GM19372 (cell line): ENCODE measurements around the gene GAS7.

ENCODE experiments used
- ATAC-seq: cut with Tn5 transposase; IDR thresholded peaks from one replicate; pipeline ENCODE4 v1.9.1; 2021; ENCODE audit warnings: mild to moderate bottlenecking, low read depth, moderate library complexity; ENCODE audit not compliant: unreplicated experiment

Gene GAS7

DNA sequence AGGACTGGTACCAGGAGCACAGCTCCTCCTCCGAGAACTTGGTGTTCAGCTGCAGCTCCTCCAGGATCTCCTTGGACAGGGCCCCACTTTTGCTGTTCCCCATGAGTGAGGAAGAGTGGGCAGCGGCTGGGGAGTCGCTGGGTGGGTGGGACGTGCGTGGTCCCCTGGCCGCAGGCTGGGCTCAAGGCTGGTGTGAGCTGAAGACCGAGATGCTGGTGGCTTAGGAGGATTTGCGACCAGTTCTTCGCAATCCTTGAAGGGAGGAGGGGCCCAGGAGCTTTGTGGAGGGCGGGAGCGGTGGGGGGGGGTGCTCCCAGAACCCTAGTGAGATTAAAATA is 293.4 kb downstream of the GAS7 start, which contains the start of gene RCVRN:
Gene RCVRN, minus strand, starts transcription at position 194 of the 338 bp plus-strand sequence. Its CDS starts 91 bp downstream, at position 103.
- ATAC-seq, result no peak

DNA sequence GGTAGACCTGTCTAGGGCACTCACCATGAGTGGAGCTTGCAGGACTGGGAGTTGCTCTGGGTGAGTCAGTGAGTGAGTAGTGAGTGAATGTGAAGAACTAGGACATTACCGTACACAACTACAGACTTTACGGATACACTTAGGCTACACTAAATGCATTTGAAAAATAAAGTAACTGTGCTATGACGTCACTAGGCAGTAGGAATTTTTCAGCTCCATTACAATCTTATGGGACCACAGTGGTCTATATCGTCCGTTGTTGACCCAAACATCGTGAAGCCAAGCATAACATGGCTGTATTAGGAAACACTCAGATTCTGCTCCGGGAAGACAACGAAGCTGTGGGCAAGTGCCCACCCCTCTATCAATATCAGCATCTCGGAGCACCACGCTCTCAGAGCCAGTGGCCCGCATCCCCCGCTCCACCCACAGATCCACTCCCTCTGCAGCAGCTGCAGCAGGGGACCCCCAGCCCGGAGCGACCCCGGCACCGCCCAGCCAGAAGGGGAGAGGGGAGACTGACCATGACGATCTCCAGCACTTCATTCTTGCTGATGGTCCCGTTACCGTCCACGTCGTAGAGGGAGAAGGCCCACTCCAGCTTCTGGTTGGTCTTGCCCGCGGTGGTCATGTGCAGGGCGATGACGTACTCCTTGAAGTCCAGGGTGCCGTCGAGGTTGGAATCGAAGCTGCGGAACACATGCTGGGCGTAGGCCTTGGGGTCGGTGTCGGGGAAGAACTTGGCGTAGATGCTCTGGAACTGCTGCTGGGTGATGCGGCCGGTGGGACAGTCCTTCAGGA is 293.9 kb downstream of the GAS7 start:
- no peak for ATAC-seq

DNA sequence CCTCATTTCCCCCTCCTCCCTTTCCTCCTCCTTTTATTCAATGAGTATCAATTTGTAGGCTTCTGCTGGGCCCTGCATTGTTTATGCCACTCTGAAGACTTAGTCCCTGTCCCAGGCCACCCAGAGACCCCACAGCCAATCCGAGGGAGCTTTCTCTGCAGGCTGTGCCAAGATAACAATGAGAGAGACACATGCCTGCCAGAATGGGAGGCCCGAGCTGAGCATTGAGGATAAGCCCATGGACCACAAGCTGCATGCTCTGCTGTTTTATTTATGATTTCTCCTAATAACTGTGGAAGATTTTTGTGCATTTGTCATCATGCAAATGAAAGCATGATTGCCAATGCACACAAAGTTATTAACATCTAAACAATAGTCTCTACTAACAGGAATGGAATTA is 296.3 kb downstream of the GAS7 start:
- no peak for ATAC-seq

DNA sequence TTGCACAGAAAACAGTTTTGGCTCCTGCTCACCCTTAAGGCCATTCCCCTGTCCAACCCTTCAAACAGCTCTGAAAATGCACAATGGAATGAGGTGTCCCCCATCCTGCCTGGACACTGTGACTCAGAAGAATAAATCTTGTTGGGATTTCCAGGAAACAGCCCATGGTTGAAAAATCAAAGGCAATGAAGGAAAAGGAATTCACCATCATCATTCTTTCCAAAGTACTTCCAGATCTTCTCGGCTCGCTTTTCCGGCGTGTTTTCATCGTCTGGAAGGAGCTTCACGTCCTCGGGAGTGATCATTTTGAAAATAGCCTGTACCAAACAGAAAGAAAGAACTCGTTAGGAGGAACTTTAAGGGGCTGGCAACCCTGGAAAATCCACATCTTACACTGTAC is 297.6 kb downstream of the GAS7 start:
- ATAC-seq, result no peak

DNA sequence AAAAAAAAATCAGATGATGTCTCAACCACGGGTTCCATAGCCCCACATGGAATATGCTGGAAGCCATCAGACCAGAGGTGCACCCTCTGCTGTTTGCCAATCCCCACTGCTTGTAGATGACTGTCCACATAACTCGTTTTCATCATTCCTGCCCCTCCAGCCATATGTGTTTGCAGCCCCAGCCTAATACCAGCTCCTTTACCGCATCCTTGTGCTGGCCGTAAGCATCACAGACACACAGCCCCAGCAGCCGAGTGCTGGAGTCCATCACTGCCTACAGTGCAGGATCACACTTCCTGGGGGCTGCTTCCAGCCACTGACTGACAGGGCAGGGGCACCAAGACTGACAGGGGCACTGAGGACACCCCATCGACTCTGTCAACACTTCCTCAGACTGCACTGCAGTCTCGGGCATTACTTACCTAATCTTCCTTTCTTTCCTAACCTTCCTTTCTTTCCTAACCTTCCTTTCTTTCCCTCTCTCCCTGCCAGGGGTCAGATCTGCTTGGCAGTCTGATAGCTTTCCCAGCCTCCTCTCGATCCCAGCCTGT is 298.3 kb downstream of the GAS7 start:
- no peak for ATAC-seq

DNA sequence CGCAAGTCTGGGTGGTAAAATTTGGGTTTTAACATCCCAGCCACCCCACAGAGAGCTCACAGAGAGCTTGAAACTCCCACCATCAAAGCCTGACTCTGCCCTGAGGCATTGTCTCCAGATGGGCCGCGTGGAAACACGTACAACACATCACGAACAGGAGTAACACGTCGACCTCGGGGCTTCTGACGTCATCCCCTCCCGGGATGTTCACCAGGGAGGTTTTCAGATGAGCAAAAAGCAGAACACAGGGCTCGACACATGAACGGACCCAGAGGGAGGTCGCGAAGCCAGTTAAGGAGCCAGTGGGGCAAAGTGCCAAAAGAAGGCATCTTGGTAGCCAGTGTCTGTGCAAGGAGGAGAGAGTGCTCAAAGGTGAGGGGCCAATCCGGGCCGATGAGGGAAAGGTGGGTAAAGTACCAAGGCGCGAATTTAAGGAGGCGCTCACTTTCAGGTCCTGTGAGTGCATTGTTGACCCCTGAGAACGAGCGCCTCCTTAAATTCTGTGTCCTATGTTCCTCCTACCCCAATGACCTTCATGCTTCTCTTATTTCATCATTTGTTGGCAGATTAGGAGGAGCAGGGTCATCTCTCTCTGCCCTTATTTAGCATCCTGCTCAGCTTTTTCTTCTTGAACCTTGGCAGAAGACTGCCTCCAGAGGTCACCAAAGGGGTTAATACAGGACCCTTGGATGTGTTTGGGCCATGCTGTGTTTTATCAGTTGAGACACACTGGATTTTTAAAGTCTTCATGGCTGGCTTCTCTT is 298.9 kb downstream of the GAS7 start:
- ATAC-seq, result no peak

DNA sequence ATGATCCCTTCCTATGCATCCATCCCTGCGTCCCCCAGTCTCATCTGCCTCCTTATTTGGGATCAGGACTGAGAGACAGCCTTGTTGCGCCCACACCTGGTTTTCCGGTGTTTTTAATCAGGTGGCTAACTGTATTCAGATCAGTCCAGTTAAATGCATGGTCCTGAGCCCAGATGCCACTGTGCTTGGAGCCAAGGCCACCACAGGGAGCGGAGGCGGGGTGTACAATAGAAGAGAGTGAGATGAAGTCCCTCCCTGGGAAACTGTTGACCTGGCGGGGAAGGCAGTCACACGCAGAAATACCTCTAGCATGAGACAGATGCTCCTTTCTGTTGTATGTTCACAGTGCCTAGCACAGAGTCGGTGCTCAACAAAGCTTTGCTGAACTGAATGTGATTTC is 299.6 kb downstream of the GAS7 start:
- ATAC-seq, result no peak

DNA sequence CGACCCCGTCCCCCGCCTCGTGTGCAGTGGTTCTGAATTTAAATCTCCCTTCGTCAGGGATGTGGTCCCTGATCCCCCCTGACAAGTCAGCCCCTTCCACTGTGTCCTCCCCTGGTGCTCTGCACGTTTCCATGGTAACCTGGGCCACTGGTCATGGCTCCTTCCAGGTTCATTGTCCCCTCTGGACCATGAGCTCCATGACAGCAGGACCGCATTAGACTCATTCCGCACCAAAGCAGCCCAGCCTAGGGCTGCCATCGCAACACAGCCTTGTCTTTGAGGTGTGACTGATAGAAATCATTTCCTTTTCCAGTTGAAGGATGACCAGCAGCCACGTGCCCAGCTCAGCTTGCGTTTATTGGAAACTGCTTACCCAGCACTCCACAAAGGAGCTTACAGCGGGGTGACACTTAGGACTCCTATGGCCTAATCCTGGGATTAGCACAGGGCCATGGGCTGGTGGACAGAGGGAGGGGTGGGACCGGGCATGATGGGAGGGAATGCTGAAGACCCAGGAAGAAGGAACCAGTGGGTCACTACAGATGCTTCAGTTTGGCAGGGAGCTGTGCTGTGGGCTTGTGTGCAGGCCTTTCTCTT is 300.9 kb downstream of the GAS7 start:
- ATAC-seq, result no peak

DNA sequence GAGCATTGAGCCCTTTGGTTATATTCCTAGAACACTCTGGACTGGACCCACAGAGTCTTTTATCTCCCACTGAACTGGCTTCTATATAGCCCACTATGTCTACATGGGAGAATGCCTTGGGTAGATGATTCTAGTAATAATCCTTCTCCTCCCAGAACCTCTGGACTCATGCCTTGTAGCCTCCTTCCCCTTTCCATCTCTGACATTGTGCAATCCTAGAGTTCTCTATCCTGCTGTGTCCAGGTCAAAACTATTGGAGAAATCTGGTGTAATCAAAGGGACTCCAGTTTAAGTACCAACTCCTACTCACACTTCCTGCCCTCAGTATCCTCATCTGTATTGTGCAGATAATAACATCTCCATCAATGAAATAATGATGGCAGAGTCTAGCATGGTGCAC is 302.5 kb downstream of the GAS7 start:
- no peak for ATAC-seq

DNA sequence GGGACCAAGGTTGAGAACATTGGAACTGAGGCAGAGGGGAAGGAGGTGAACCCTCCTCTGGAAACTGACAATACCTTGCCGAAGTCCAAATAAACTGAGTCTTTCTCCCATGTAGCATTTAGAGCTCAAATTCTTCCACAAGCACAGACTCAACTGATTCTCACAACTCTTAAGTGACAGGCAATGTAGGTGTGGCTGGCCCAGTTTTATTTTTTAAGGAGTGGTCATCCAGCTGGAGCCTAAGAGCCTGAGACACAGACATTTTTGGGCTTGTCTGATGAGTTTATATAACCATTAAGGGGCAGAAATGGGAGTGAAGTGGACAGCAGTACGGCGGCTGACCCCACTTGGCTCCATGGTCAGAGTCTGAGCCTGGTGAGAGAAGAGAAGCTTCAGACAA is 304.2 kb downstream of the GAS7 start:
- ATAC-seq, result no peak

DNA sequence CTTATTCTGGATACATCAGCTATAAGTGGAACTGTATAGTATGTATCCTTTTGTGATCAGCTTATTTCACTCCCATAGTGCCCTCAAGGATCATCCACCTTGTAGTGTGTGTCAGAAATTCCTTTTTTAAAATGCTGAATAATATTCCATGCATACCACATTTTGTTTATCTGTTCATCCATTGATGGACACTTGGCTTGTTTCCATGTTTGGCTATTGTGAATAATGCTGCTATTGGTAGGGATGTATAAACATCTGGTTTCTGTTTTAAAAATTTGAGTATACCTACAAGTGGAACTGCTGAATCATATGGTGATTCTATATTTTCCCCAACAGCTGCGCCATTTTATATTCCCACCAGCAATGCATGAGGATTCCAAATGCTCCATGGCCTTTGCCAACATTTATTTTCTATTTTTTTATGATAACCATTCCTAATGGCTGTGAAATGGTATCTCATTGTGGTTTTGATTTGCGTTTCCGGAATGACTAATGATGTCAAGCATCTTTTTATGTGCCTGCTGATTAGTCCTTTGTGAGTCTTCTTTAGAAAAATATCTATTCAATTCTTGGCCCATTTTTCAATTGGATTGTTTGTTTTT is 304.9 kb downstream of the GAS7 start:
- no peak for ATAC-seq

DNA sequence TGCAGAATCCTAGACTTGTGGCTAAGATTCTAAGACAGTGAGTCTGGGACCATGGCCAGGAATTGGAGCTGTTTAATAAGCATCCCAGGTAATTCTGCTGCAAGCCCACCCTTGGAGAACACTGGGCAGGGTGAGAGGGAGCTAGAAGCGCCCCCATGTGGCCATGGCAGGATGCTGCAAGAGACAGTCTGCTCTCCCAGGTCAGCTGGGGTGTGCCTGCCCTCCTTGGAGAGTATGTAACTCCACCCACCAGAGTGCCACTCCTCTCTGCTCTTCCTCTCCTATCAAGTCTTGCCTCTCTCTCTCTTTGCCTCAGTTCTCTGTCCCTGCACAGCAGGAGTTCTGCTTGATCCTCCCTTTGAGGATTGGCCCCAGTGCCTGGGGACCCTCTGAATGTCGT is 308.3 kb downstream of the GAS7 start:
- ATAC-seq, result no peak

DNA sequence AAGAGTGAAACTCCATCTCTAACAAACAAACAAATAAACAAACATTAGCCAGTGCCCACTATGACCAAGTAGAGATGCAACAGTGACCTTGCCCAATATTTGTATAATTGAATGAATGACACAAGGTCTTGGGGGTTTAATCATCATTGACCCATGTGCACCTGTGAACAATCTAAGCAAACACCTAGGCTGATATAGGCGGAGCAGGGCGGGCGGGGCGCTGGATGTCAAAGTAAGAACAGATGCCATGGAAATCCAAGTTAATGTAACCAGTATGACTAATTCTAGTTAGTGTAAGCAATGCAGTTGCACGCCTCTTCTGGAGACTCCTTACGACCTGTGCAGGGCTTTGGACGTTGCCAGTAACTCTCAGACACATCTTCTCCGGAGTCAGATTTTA is 310.9 kb downstream of the GAS7 start:
- no peak for ATAC-seq

DNA sequence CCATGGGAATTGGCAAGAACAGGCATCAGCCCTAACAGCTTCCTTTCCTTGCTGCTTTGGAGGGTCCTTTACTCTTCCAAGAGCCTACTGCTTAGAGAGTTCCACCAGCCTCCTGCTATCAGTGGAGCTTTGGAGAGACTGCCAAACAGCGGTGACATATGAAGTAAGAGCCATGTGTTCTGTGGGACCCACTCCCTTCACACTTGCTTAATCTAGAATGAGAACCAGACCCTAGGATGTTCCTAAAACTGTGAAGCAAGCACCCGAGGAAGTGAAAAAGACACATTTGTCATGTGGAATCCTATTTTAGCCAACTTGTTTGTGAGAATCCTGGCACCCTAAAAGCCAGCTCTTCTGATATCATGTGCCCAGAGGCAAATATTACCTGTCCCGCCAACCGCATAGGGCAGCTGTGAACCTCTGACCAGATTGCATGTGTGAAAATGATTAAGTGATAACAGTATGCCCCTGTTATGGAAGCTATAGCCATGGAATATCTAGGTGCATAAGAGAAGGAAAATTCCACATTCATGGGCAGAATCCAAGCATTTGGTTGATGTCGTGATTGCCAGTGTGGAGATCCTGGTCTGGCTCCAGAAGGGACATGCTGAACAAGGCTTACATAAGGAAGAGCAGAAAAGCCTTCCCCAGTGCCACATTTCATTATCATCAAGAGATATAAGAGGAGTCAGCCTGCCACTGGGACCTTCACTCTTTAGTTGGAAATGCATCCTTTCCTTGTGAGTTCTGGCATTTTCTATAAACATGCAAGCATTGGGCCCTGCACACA is 312.1 kb downstream of the GAS7 start:
- ATAC-seq, result no peak

DNA sequence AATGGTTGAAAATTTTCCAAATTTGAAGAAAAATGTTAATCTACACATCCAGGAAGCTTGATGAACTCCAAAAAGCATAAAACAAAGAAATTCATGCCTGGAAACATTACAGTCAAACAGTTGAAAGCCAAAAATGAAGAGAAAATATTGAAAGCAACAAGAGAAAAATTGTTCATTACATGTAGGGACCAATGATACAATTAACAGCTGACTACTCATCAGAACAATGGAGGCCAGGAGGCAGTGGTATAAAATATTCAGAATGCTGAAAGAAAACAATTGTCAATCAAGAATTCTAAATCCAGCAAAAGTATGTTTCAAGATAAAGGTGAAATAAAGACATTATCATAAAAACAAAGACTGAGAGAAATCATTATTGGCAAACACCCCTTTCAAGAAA is 315.0 kb downstream of the GAS7 start:
- ATAC-seq, result no peak

DNA sequence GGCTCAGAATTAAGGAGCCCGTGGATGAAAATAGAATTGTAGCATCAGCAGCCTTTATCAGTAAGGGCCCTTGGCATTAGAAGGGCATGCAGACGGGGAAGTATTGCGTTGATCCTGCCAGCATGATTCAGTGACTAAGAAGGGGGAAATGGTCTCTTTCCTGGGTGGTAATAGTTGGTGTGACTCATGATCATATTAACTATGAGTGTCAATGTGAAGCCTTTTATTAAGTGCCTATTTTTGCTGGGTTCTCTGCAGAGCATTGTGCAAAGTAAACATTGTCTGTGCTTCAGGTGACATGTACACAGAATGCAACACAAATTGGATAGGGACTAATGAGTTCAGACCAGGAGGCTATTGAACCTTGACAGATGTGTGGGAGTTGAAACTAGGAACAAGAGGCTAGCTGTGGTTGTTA is 317.8 kb downstream of the GAS7 start:
- ATAC-seq, result no peak

DNA sequence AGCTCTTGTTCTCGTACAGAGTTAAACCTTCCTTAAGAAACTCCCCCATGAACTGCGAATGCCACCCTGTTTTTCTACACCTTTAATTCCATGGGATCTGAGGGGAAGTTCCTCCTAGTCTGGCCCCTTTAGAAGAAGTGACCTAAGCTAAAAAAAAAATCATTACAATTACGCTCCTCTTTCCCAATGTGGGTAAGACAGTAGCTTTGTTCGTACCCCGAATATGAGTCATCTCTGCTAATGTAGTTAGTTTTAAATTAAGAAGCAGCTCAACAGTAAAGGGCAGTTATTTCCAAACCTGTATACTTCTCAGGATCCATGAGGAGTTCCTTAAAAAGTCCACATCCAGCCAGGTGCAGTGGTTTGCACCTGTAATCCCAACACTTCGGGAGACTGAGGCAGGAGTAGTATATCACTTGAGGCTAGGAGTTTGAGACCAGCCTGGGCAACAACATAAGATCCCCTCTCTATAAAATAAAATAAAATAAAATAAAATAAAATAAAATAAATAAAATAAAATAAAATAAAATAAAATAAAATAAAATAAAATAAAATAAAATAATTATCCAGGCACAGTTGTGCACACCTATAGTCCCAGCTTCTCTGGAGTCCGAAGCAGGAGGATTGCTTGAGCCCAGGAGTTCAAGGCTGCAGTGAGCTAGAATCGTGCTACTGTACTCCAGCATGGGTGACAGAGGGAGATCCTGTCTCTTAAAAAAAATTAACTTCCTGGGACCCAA is 319.4 kb downstream of the GAS7 start:
- ATAC-seq, result no peak

DNA sequence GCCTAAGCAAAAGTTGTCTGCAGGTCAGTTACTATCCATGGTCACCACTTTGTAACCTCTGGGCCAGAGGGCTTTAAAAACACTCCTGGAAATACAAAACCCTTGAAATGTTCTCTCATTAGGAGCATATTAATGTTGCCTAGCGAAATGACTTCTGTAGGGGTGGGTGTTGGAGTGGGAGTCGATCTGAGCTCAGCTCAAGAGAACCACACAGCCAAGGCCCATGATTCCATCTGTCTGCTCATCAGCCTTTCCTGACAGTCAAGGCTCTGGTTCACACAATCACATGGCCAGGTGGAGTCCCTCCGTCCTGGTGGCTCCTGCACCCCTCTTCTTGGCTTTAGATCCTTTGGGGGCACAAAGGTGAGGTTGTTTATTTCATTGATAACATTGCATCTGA is 320.1 kb downstream of the GAS7 start:
- no peak for ATAC-seq

DNA sequence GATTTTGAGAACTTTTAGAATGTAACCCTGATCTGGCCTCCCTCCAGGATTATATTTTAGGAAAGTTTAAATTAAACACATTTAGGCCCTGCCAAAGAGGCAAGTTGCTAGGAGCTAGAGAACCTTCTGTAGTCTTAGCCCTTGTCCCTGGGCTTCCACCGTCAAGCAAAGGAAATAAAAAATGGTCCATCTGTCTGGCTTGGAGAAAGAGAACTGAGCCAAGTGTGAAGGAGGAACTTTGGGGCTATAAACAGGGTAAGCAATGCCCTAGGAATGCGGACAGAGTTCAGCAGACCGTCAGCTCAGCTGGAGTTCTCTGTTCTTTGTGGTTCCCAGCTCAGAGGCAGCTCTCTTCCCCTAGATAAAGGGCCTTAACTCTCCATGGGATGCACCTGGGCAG is 323.0 kb downstream of the GAS7 start:
- no peak for ATAC-seq

DNA sequence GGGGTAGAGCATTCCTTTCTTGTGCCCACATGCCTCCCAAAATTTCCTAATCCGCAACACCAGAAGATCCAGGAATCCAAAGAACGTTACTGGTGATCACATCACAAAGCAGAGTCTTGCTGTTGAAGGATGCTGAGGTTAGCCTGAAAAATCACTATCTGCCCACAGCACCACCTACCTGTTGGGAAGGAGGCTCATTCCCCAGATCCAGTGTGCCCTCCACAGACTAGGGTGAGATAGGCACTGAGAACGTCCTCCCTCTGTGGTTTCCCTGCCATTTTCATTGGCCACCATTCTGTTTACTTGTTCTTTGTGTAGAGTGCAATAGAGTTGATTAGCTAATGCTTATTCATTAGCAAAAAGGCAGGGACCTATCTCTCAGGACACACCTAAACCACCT is 323.7 kb downstream of the GAS7 start:
- ATAC-seq, result no peak
